CD14-positive monocyte (primary cell): ENCODE data around the gene COMP. TPM values are rescaled to one million over a fixed set of nuclear protein-coding genes. Genes with fewer than 3 reads are reported as not detected.

ENCODE experiments used
- DNase-seq, 3 donors: peaks; one replicate each; pipeline ENCODE4 v3.0.0-alpha.2; 2011 to 2022
- H2AFZ ChIP-seq: 2 replicates; pipeline ENCODE4 v1.6.0; 2012; ENCODE audit warnings: mild to moderate bottlenecking, low read depth, low read length, inconsistent platforms; ENCODE audit not compliant: insufficient read depth, poor library complexity, severe bottlenecking
- H3K27ac ChIP-seq, 2 donors: 1 replicate in 1 of 2; 2 replicates in 1 of 2; pipeline ENCODE4 v1.5.1; 2012 to 2013; ENCODE audit warnings: low read length in 2 of 2, control low read depth in 1 of 2, inconsistent platforms in 1 of 2, low read depth in 1 of 2, mild to moderate bottlenecking in 1 of 2
- H3K27me3 ChIP-seq, 2 donors: one replicate each; pipeline versions ENCODE4 v1.6.0 to v1.6.1; 2011 to 2013; ENCODE audit warnings: low read length in 2 of 2; ENCODE audit not compliant: control insufficient read depth in 2 of 2, insufficient read depth in 2 of 2
- H3K36me3 ChIP-seq, 2 donors: replicated peaks in 1 of 2; 1 replicate in 1 of 2; 2 replicates in 1 of 2; pipeline versions ENCODE4 v1.5.1 to v1.6.1; 2012 to 2013; ENCODE audit warnings: low read length in 2 of 2, control low read depth in 1 of 2, inconsistent platforms in 1 of 2, mild to moderate bottlenecking in 1 of 2; ENCODE audit not compliant: insufficient read depth in 2 of 2, control insufficient read depth in 1 of 2
- H3K4me1 ChIP-seq, 2 donors: 1 replicate in 1 of 2; 2 replicates in 1 of 2; pipeline versions ENCODE4 v1.5.1 to v1.6.1; 2012 to 2013; ENCODE audit warnings: low read length in 2 of 2, control low read depth in 1 of 2, inconsistent platforms in 1 of 2, mild to moderate bottlenecking in 1 of 2, moderate library complexity in 1 of 2; ENCODE audit not compliant: insufficient read depth in 2 of 2, control insufficient read depth in 1 of 2
- H3K4me2 ChIP-seq: replicated peaks from 2 replicates; pipeline ENCODE3; 2012; ENCODE audit warnings: low read length, moderate library complexity, mild to moderate bottlenecking; ENCODE audit not compliant: poor library complexity, severe bottlenecking; ENCODE audit errors: extremely low read depth
- H3K4me3 ChIP-seq, 3 experiments: fragments of 200-600 bp in 1 of 3; sonication (generic) in 1 of 3; replicated peaks in 1 of 3; 1 replicate in 2 of 3; 2 replicates in 1 of 3; pipeline ENCODE4 v1.5.1; 2011 to 2013; ENCODE audit warnings: low read length in 3 of 3, mild to moderate bottlenecking in 3 of 3, control low read depth in 2 of 3, low read depth in 2 of 3, inconsistent platforms in 1 of 3, moderate library complexity in 1 of 3
- H3K79me2 ChIP-seq: 2 replicates; pipeline ENCODE4 v1.6.0; 2012; ENCODE audit warnings: mild to moderate bottlenecking, control low read depth, inconsistent platforms, low read length, moderate library complexity; ENCODE audit not compliant: insufficient read depth
- H3K9ac ChIP-seq: 2 replicates; pipeline ENCODE4 v1.6.0; 2017; ENCODE audit warnings: low read length, mild to moderate bottlenecking; ENCODE audit not compliant: insufficient read depth, poor library complexity, severe bottlenecking
- H3K9me3 ChIP-seq, 2 donors: replicated peaks in 1 of 2; 1 replicate in 1 of 2; 2 replicates in 1 of 2; pipeline versions ENCODE4 v1.5.1 to v1.6.1; 2012 to 2013; ENCODE audit warnings: low read length in 2 of 2, control low read depth in 1 of 2; ENCODE audit not compliant: control insufficient read depth in 1 of 2, insufficient read depth in 1 of 2
- H4K20me1 ChIP-seq: 2 replicates; pipeline ENCODE4 v1.6.0; 2012; ENCODE audit warnings: mild to moderate bottlenecking, low read length, control low read depth, moderate library complexity; ENCODE audit not compliant: insufficient read depth
- H3K27ac Mint-ChIP-seq, 7 donors: one replicate each; pipeline ENCODE4 v1.8.0; 2020; ENCODE audit warnings: mild to moderate bottlenecking in 7 of 7, mixed read lengths in 7 of 7, moderate library complexity in 6 of 7, inconsistent platforms in 2 of 7
- H3K27me3 Mint-ChIP-seq, 3 donors: one replicate each; pipeline ENCODE4 v1.8.0; 2021 to 2022; ENCODE audit warnings: low read depth in 3 of 3, mild to moderate bottlenecking in 3 of 3, mixed read lengths in 3 of 3, moderate library complexity in 3 of 3, inconsistent platforms in 1 of 3
- H3K36me3 Mint-ChIP-seq, 2 donors: one replicate each; pipeline ENCODE4 v1.8.0; 2020; ENCODE audit warnings: mixed read lengths in 2 of 2, inconsistent platforms in 1 of 2, mild to moderate bottlenecking in 1 of 2
- H3K4me1 Mint-ChIP-seq: one replicate; pipeline ENCODE4 v1.8.0; 2020; ENCODE audit warnings: mild to moderate bottlenecking, mixed read lengths
- H3K4me3 Mint-ChIP-seq, 2 donors: one replicate each; pipeline ENCODE4 v1.8.0; 2020; ENCODE audit warnings: mild to moderate bottlenecking in 2 of 2, mixed read lengths in 2 of 2, moderate library complexity in 1 of 2
- H3K9me3 Mint-ChIP-seq, 7 donors: one replicate each; pipeline ENCODE4 v1.8.0; 2020 to 2022; ENCODE audit warnings: mixed read lengths in 7 of 7, mild to moderate bottlenecking in 6 of 7, moderate library complexity in 6 of 7, inconsistent platforms in 2 of 7
- CTCF ChIP-seq: fragments of 200-600 bp; IDR thresholded peaks from one replicate; pipeline ENCODE4 v1.8.0; 2022; ENCODE audit warnings: antibody characterized with exemption, mild to moderate bottlenecking
- WGBS: methylation state at CpG from one replicate; pipeline ENCODE4 v1.1.5; 2013; ENCODE audit warnings: missing lambda C conversion rate; ENCODE audit not compliant: insufficient coverage; 5-methylcytosine and 5-hydroxymethylcytosine counted together
- intact Hi-C, 2 donors: fragments of 100-400 bp; cut with micrococcal nuclease; formaldehyde crosslinking; loops; one replicate each; pipeline versions ENCODE4 v1.15.0 to v1.15.1; 2023
- polyA plus RNA-seq, 3 donors: library from polyadenylated mRNA; depleted of rRNA in 1 of 3; unstranded in 2 of 3; stranded (reverse) in 1 of 3; fragments of 300-500 nt in 2 of 3; fragments of >200 nt in 1 of 3; fragmentation: Illumina TruSeq in 2 of 3; gene quantifications; 1 replicate in 2 of 3; 2 replicates in 1 of 3; pipeline ENCODE4 v1.2.3, GENCODE V29; 2012 to 2021

The COMP gene
- polyA plus RNA-seq, 3 donors: not detected

- Histone ChIP-seq H3K4me3 (no peak overlapping the region), H3K27ac (no peak overlapping the region), H3K9ac (no peak overlapping the region), H3K9me3 (no peaks in the 10 kb centered on the region), H3K36me3 (peaks cover 6 to 8% of the 10 kb centered on the region in 2 donors), H3K4me1 (no peaks in the 10 kb centered on the region), H3K27me3 (no peaks in the 10 kb centered on the region), H4K20me1 (peaks cover 5% of the 10 kb centered on the region), H3K79me2 (no peaks in the 10 kb centered on the region), H3K4me2 (no peak overlapping the region), H2AFZ (no peak overlapping the region)
- H3K27ac Mint-ChIP-seq: no peak overlapping the region
- no peak for TF ChIP-seq CTCF
- H3K36me3 Mint-ChIP-seq: peaks cover 0 to 15% of the 10 kb centered on the region in 2 donors
- no peaks in the 10 kb centered on the region for H3K4me1 Mint-ChIP-seq
- WGBS: 95% methylated on average over 9 of the region's 9 CpGs
- H3K27me3 Mint-ChIP-seq: peaks cover 6 to 15% (median 15%) of the 10 kb centered on the region in 3 donors
- H3K4me3 Mint-ChIP-seq: no peak overlapping the region
- intact Hi-C loops: no loop called here
- no peak for DNase-seq
- peaks cover 0 to 3% (median 0%) of the 10 kb centered on the region in 7 donors for H3K9me3 Mint-ChIP-seq
Observed at GRCh38 chr19:18773682-18774081, 17.4 kb downstream of the COMP start.

GRCh38 chr19:18772620-18773587 lies 18.2 kb downstream of the COMP start:
- TF ChIP-seq CTCF: no peak
- Mint-ChIP-seq H3K36me3 (peaks cover 0 to 15% of the 10 kb centered on the region in 2 donors), H3K4me1 (no peaks in the 10 kb centered on the region), H3K27ac (peak overlapping the region in 2 of 7 donors; percentile 13 to 65), H3K9me3 (peaks cover 0 to 3% (median 0%) of the 10 kb centered on the region in 7 donors), H3K27me3 (peaks cover 4 to 11% (median 8%) of the 10 kb centered on the region in 3 donors), H3K4me3 (no peak overlapping the region)
- Histone ChIP-seq H3K4me1 (no peaks in the 10 kb centered on the region), H3K4me2 (no peak overlapping the region), H4K20me1 (peaks cover 5% of the 10 kb centered on the region), H3K36me3 (peaks cover 8 to 9% of the 10 kb centered on the region in 2 donors), H3K4me3 (no peak overlapping the region), H3K27me3 (no peaks in the 10 kb centered on the region), H3K9me3 (no peaks in the 10 kb centered on the region), H3K9ac (no peak overlapping the region), H3K27ac (no peak overlapping the region), H2AFZ (no peak overlapping the region), H3K79me2 (no peaks in the 10 kb centered on the region)
- intact Hi-C loops: no loop called here
- DNase-seq: no peak
- 93% methylated on average over 25 of the region's 27 CpGs for WGBS
